Activated gamma-delta T cell treated with anti-CD3 and anti-CD28 coated beads, Interleukin-2, amount 50 U/mL, for 16 hours (primary cell): Measurements from ENCODE around the gene ADAMTS15.

Experiments
- DNase-seq: peaks from one replicate; pipeline ENCODE4 v3.0.0-alpha.2; 2020; ENCODE audit warnings: low read depth

ADAMTS15 gene, protein sequence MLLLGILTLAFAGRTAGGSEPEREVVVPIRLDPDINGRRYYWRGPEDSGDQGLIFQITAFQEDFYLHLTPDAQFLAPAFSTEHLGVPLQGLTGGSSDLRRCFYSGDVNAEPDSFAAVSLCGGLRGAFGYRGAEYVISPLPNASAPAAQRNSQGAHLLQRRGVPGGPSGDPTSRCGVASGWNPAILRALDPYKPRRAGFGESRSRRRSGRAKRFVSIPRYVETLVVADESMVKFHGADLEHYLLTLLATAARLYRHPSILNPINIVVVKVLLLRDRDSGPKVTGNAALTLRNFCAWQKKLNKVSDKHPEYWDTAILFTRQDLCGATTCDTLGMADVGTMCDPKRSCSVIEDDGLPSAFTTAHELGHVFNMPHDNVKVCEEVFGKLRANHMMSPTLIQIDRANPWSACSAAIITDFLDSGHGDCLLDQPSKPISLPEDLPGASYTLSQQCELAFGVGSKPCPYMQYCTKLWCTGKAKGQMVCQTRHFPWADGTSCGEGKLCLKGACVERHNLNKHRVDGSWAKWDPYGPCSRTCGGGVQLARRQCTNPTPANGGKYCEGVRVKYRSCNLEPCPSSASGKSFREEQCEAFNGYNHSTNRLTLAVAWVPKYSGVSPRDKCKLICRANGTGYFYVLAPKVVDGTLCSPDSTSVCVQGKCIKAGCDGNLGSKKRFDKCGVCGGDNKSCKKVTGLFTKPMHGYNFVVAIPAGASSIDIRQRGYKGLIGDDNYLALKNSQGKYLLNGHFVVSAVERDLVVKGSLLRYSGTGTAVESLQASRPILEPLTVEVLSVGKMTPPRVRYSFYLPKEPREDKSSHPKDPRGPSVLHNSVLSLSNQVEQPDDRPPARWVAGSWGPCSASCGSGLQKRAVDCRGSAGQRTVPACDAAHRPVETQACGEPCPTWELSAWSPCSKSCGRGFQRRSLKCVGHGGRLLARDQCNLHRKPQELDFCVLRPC

DNA sequence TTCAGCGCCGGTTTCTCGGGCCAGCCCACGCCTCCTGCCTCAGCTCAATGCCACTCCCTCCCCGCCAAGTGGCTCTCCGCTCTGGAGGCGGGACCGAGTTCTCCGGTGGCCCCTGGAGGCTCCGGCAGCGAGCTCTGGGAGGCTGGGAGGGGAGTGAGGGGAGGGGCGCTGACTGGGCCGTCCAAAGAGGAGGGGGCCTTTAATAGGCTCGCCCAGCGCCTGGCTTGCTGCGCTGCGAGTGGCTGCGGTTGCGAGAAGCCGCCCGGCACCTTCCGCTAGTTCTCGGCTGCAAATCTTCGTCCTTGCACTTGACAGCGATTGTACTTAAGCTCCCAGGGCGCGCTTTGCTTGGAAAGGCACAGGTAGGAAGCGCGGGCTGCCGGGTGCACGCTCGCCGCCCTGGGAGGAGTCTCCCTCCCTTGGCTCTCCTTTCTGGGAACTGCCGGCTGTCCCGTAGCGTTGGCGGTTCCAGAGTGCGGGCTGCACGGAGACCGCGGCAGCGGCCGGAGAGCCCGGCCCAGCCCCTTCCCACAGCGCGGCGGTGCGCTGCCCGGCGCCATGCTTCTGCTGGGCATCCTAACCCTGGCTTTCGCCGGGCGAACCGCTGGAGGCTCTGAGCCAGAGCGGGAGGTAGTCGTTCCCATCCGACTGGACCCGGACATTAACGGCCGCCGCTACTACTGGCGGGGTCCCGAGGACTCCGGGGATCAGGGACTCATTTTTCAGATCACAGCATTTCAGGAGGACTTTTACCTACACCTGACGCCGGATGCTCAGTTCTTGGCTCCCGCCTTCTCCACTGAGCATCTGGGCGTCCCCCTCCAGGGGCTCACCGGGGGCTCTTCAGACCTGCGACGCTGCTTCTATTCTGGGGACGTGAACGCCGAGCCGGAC lies at the start of gene ADAMTS15:
TSS of gene ADAMTS15 (plus strand) at position 230 of the 894 bp plus-strand sequence. CDS start at position 559, 329 bp downstream.
- no peak for DNase-seq

DNA sequence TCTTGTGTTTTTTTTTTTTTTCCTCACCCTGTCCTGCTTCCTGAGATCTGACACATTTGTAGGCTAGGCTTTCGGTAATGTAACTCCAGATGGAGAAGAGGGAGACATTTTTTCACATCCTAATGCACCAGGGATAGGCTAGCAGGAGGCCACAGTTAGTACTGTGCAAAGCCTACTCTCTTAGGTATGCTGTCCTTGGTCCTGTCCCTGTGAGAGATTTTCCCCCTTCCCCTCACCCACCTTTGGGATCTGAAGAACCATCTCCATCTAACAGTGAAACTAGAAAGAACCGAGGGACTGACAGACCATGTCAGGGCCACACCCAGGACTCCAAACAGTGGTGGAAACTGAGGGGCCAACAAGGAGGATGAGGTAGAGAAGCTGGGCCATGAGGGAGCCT lies 49.2 kb upstream of the ADAMTS15 start:
- DNase-seq: no peak

DNA sequence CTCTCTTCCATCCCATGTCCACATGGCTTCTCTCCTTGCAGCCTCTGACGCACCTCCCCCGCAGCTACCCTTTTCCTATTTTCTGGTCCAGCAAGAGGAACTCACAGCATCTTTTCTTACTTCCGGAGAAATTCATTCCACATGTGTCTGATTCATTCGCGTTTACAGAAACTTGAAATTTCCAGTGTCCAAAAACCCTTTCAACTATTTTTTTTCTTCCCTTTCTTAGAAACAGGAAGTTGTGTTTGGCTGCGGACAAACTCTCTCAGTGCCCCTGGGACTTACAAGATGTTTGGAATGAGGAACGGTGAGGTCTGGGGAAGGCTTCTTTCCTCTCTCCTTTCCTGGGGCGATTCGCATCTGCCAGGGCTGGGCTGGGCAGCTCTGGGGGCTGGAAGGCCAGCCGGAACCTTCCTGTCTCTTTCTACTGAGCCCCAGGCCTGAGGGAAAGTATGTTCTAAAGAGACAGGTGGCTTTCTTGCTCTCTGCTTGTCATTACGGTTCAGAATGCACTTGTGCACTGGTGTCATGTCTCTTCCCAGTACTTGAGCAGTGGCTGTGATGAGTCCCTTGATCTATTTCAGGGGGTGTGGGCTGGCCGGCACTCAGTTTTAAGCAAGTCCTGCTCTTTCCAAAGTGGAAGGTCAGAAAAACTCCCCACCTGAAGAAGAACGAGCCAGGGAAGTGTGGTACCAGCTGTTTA lies 47.5 kb upstream of the ADAMTS15 start:
- no peak for DNase-seq

DNA sequence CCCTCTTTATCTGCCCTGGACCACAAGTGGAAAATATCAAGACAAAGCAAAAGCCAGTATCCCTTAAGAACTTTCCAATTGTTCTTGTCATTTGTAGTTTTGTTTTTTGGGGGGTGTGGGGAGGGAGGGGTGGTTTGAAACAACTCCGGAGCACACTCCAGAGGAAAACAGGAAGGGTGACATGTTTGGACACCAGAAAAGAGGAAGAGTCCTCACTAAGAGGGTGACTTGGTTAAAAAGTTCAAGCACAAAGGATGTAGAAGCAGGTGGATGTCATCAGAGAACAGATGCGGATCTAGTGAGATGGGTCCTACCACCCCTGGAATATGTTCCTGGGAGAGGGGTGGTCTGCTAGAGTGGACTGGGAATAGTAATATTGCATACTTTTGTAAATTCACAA lies 45.9 kb upstream of the ADAMTS15 start:
- DNase-seq: no peak

DNA sequence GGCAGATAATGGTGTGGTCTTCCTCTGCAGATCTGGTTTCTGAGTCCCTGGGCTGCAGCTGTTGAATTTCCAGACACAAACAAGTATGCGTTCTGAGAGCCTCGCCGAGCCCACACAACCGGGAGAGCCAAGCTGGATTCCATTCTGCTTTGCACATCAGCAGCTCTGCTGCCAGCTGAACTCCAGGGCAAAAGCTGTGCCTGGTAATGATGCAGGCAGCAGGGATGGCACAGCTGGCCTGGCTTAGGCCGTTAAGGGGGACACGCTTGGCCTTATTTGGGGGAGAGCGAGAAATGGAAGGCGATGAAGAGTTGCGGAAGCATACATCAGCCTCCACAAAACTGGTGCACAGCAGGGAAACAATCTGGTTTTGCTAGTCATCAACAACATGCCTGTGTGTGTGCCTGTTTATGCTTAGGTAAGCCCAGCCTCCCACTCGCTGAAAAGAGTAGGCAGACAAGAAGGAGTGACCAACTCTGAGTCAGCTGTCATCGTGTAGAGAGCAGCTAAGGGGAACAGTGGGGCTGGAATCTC lies 45.1 kb upstream of the ADAMTS15 start:
- no peak for DNase-seq

DNA sequence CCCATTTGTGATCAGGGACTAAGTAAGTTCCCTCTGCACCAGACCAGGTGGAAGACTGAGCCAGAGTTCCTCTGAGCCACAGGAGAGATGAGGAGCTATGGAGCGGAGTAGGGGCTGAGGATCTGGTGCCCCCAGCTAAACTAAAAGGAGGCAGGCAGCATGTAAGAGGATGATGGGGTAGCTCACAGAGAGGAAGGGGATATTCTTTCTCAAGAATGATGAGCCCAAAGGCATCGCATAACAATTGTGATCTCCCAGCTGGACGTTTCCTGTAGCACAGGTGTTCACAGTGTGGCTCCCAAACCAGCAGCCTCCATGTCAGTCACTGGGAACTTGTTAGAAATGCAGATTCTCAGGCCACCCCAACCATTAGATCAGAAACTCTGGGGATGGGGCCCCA lies 44.5 kb upstream of the ADAMTS15 start:
- DNase-seq: no peak

DNA sequence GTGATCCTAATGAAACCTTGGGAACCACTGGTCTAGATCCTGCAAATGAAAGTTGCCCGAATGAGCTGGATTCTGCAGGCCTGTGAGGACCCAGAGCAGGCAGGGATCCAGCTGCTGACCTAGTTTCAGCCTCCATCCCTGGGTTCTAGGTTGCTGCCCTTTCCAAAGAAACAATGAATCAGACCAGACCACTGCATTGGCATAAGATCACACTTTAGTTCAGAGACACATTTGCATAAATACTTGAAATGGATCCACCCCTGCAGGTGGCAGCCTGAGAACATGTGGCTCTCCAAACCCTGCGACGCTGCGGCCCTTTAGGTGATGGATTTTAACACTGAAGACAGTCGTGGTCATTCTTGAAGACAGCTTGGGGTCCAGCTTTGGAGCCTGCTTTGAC lies 43.7 kb upstream of the ADAMTS15 start:
- DNase-seq: no peak

DNA sequence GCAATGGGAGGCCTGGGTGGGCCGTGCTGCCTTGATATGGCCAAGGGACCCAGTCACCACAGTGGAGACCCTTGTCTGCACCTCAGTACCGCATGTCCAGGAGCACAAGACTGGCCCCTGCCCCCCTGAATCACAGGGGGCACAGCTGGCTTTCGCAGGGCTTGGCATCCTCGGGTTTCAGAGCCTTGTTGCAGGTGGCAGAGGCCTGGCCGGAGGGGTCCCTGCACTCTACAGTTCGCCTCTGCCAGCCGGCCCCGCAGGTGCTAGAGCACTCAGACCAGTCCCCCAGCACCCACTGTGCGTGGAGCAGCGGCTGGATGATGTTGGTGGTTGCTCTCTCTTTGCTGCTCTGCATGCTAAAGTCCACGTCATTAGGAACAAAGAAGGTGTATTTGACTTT lies 43.0 kb upstream of the ADAMTS15 start:
- no peak for DNase-seq

DNA sequence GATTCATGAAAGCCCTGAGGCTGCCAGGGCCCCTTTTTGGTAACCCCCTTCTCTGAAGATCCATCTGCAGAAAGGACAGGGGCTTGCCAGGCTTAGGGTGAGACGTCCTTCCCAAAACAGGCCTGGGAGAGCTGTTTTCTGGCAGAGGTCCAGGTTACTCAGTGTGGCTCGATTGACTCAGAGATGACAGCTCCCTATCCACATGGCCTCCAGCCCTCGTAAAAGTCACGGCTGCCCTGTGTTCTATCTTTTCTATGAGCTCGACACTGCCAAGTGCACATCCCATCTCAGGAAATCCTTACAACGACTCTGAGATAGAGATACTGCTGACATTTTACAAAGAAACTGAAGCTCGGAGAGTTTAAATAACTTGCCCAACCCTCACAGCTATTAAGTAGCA lies 40.5 kb upstream of the ADAMTS15 start:
- DNase-seq: no peak

DNA sequence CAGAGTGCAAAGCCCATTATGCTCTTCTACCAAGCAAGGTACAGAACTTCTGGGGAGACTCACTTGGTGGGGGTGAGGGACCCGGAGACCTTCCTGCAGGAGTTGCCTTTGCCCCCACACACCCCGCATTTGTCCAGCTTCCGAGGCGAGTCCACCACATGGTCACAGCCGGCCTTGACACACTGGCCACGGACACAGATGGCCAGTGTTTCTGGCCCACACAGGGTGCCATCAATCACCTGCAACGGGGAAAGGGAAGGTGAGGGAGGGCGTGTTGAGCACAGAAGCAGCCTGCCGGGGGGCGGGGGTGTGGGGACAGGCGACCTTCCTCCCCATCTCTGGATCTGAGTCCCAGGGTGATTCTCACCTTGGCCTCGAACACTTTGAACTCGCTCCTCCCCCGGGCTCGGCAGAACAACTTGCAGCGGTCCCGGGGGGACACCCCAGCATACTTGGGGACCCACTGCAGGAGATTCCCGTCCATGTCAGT lies 40.0 kb upstream of the ADAMTS15 start:
- DNase-seq: no peak

DNA sequence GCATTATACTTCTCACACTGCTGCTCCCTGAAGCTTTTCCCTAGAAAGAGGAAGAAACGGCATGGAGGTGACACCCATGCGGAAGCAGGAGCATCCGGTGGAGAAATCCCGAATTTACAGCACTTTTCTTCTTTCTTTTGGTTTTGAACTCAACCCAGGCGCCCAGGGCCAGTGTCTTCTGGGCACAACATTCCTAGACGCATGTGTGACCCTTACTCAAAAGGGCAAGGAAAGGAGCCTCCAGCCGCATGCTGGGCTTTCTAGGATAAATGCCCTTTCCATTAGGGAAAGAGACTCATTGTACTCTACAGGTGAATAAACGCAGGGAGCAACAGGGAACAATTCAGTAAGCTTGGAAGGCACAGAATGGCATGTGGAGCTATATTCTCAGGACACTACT lies 39.5 kb upstream of the ADAMTS15 start:
- DNase-seq: no peak

DNA sequence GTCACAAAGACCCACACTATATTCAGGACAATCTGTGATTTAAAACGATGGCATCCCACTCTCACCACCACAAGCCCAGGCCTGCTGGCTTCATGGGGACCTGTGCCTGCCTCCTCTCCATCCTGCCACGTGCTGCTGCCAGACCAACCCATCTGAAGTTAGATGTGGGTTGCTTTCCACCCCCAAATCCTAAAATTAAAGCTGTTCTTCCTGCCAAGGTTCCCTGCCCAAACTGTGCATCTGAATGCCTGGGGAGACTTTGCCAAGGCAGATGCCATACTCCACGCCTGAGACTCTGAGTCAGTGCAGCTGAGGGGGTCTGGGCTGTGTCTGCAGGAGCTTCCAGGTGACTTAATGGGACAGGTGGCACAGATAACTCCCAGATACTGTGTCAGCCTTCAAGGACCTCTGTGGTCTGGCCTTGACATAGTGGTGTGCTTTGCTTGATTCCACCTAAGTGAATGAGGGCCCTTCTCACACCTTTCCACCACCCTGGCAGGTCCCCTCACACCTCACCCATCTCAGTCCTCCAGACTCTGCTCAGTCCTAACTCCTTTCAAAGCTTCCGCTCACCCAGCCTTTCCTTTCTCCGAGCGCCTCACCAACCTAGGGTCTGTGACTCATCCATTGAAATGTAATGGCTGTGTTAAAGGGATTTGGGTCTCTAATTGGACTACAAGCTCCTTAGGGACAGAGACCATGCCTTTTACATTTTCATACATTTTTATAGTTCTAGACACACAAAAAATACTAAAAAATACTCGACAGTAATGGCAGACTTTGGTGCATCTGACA lies 38.7 kb upstream of the ADAMTS15 start:
- no peak for DNase-seq

DNA sequence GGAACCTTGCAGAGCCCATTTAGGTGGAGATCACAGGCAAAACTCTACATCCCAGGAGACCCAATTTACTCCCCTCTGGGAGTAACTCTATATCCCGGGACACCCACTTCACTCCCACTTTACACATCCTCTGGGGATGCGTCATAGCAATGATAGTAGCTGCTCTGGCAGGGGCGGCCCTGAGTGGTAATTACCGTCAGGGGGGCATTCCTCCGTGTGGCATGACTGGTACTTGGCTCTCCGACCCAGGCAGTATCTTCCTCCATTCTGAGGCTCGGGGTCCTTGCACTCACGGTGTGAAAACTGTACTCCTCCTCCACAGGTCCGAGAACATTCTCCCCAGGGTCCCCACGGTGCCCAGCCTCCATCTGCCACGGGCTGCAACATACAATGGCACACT lies 37.2 kb upstream of the ADAMTS15 start:
- no peak for DNase-seq

DNA sequence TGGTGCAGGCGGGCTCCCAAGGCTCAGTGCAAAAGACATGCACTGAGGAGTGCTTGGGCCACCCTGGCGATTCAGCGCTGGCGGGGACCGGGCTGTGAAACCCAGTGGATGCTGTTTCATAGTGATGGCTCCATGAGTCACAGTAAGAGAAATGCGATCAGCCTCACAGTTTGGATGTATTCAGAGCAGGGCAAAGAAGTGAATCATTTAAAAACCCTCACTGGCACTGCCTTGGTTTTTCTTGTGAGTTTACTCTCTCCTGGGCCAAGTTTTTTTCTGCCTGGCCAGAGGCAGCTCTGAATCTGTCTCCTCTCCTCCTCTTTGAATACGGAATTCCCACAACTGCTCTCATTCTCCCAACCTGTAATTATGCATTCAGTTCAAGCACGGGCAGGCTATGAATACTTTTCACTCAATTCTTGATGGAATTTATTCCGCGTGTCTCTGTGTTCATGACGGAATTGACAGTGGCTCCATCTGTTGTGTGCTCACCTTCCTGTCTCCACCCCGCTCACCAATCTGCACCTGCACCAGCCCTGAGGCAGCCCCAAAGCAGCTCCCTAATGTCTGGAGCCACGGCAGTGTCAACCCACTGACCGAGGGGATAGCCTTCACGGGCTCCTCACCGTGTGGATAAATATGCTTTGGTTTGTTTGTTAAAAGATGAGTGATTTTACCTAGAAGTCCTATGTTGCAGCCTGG lies 34.9 kb upstream of the ADAMTS15 start:
- DNase-seq: no peak

DNA sequence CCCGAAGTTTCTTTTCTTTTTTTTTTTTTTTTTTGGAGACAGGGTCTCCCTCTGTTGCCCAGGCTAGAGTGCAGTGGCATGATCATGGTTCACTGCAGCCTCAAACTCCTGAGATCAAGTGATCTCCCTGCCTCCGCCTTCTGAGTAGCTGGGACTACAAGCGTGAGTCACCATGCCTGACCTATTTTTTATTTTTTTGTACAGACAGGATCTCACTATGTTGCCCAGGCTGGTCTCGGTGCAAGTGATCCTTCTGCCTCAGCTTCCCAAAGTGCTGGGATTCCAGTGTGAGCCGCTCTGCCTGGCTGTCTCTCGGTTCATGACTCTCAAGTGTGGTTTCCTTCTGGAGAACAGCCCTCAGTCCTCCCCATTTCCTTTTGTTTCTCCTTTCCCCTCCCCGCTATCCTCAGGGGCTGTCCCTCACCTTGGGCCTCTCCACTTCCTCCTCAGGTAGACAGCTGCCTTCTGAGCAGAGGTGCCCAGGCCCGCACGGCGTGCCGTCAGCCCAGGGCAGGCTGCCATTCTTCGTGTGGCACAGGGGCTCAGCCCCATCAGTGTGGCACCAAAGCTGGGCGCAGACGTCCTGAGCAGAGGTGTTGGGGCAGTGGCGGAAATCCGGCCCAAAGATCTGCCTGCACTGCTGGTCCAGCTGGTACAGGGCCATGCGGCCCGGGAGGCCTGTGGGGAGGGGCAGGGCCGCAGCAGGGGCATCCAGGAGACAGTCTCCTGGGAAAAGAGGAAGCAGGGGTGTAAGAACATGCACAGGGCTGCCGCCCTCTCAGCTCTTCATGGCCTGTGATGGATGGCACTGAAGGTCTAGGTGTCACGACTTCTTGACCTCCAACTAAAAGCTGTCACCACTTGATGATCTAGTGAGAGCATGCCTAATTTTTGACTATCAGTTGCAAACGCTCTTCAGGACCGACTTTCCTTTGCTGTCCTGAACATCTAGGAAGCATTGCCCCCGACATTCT lies 34.1 kb upstream of the ADAMTS15 start:
- no peak for DNase-seq

DNA sequence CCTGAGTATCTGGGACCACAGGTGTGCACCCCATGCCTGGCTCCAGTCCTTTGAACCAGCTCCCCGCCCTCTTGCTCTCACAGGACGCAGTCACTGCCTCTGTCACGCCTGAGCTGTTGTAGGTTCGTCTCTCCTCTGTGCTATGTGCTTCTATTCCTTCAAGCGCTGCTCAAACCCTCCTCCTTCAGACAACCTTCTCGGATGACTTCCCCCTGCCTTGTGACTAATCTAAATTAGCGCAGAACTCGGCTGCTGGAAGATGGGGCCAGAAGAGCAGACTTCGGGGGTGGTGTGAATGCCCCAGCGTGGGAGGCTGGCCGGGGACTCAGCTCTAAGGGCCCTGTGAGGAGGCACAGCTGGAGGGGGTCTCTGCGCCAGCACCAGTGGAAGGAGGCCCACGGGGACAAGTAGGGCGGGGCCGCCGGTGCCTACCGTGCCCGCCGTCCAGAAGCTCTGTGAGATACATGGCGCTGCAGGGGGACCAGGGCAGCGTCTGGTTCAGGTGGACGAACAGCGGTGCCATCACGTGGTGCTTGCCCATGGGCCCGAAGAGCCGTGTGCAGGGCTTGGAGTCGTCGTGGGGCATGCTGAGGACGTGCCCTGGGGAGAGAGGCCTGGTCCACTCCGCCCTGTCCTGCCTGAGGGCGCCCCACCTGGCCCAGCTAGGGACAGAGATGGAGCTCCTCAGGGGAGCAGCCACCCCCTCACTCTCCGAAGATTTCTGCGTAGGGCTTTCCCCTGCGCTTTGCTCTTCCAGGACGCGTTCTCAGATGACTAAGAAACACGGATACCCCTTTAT lies 32.5 kb upstream of the ADAMTS15 start:
- no peak for DNase-seq

DNA sequence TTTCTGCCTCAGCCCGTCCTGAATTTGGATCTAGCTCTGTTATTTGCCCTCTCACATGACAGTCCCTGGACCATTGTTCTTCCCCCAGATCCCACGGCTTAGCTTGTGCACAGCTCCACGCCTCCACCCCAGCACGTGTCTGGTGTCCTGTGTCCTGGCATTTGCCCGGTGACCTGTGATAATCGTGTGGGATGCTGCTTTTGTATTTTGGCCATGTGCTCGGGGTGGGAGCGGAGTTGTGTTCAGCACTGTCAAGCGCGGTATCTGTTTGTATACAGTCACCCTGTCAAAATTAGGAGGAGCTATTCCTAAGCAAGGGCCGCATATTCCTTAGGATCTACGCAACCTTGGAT lies 31.9 kb upstream of the ADAMTS15 start:
- DNase-seq: no peak

DNA sequence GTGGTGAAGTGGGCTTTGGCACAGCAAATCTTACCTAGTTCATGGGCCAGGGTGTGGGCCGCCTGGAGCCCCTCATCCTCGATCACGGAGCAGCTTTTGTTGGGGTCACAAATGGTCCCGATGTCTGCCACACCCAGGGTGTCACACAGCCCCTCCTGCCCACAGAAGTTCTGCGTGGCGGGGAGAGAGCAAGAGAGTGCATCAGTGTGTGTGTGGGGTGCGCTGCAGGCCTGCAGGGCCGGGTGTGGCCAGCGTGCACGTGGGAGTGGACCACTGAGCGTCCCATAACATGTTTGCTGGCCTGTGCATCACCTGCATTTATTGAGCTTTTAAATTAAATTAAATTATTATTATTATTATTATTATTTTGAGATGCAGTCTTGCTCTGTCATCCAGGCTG lies 31.5 kb upstream of the ADAMTS15 start:
- no peak for DNase-seq
